ENCODE results near the gene UTS2R.
"Not testable (repeated sequence)": the region's sequence is repeated elsewhere in the genome, so short reads cannot be mapped to it uniquely, and the experiment has no call there.

The UTS2R gene

GRCh38 chr17:82355770-82356427 is 15.7 kb upstream of the UTS2R start:
- DNase-seq: no peak

DNA sequence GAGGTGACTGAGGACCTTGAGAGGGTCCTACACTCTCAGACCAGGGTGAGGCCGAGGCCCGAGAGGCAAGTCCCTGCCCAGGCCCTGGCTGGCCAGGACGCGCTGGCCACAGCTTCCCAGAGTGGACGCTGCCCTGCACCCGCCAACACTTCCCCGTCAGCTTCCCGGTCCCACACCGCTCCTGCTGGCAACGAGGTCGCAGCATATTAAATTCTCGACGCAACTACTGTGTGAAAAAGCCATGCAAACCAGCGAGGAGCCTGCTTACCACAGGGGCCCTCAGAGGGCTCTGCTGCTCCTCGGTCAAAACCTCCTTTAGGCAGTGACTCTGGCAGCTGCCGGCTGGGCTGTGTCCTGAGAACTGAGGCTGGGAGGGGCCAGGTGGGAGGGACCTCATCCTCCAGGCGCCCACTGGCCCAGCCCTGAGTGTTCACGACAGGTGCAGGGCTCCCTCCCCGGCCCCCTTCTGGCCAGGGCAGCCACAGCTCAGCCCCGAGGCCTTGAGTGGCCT is 14.7 kb upstream of the UTS2R start:
- DNase-seq: no peak

GRCh38 chr17:82357394-82357793 is 14.2 kb upstream of the UTS2R start:
- no peak for DNase-seq

DNA sequence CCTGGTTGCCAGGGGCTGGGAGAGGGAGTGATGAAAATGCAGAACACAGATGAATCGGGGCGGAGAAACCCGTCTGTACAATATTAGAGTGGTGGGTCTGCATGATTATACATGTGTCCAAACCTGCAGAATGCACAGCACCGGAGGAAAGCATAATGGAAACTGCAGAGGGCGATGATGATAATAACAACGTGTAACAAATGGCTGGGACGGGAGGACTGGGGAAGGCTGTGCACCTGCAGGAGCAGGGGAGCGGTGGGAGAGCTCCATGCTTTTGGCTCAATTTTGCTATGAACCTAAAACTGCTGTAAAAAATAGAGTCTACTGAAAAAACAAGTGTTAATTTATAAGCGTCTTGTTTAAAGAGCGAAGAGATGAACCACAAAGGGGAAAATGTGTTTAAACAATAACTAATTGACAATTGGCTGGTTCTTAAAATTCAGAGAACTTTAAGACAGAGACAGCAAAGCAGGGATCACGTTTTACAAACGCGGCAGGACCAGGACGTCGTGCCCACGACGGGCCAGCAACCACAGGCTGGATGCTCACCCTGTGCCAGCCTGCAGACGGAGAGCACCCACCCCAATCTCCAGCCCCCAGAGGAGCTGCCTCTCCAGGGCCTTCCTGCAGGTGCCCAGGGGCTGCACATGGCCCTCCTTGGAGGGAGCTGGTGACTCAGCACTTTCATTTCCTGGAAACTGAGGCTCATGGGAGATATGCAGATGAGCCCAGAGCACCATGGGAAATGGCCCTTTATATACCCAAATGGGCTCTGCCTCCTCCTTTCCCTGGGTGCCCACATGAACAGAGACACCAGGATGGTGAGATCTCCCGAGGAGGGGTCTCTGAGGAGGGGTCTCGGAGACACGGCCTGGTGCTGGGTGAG is 12.9 kb upstream of the UTS2R start, which contains the start of gene TEX19:
Gene TEX19, plus strand, starts transcription at position 783 of the 886 bp plus-strand sequence. CDS start 2,904 bp downstream, outside the sequence.
- no peak for DNase-seq

GRCh38 chr17:82359451-82360074 is 12.0 kb upstream of the UTS2R start:
- DNase-seq: not testable (repeated sequence)

DNA sequence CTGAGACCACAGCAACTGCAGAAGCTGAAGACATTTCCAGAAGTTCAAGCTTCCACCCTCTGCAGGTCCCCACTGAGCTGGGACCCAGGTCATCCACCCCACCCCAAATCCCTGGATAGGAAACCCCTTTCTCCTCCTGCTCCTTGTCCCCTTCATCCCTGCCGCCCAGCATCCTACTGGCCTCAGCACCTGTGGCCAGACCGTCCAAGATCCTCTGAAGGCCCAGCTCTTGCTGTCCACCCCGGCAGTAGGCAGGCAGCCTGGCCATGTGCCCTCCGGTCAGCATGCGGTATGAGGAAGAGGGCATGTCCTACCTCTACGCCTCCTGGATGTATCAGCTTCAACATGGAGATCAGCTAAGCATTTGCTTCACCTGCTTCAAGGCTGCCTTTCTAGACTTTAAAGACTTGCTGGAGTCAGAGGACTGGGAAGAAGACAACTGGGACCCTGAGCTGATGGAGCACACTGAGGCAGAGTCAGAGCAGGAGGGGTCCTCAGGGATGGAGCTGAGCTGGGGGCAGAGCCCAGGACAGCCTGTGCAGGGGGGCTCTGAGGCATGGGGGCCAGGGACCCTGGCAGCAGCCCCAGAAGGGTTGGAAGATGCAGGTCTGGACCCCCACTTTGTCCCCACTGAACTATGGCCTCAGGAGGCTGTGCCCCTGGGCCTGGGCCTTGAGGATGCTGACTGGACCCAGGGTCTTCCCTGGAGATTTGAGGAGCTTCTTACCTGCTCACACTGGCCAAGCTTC is 9.5 kb upstream of the UTS2R start:
- no peak for DNase-seq

GRCh38 chr17:82365606-82366295 is 5.8 kb upstream of the UTS2R start:
- DNase-seq: no peak

DNA sequence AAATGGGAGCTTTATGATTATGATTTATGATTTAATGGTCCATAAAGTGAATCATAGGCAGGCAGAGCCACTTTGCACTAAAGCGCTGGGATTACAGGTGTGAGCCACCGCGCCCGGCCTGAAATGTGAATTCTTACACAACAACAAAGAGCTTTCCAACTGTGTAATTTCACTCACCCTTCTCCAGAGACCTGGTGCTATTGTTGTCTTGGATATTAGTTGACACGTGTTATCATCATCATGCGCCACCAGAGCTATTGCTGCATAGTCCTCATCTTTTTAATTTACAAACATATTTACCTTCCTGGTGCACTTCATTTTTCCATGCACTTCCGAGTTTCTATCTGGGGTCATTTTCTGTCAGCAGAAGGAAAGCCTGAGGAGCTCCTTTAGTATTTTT is 4.8 kb upstream of the UTS2R start:
- no peak for DNase-seq

- DNase-seq: no peak
These were observed 3.6 kb upstream of the UTS2R start for GRCh38 chr17:82367724-82368524.

- DNase-seq: no peak
These were observed 2.4 kb upstream of the UTS2R start for GRCh38 chr17:82369211-82369610.

DNA sequence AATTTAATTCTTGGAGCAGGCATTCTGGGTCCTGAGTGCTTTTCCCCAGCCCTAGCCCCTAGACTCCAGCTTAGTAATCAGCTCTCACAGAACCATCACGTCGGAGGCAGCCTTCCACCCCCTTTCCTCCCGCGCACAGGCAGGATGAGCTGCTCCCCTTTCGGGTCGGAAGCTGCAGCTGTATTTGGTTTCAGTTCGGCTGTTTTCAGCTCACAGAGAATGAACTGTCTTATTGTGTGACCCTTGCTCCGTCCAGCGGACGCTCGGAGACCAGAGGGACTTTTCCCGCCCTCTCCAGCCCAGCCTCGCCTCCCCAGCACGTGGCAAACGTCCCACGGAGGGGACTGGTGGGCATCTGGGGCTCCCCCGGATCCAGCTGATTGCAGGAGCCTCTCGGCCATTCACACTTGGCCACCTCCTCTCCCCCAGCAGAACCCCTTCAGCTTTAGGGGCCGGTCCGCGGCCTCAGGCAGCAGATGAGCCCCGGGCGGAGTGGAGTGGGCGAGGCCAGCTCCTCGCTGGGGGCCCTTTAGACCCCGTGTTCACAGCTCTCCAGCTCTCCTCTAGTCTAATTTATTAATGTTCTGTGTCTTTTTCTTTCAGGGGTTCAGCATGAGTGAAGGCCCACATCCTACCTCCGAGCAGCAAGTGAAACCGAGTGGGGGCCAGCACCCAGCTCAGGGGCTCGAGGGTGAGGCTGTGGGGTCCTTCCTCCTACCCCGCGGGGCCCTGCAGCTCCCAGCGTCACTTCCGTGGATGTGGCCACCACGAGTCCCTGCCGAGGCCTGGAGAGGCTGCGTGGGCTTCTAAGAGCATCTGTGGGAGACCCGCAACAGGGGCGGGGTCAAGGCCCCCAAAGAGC is 863 bp upstream of the UTS2R start:
- DNase-seq: no peak

DNA sequence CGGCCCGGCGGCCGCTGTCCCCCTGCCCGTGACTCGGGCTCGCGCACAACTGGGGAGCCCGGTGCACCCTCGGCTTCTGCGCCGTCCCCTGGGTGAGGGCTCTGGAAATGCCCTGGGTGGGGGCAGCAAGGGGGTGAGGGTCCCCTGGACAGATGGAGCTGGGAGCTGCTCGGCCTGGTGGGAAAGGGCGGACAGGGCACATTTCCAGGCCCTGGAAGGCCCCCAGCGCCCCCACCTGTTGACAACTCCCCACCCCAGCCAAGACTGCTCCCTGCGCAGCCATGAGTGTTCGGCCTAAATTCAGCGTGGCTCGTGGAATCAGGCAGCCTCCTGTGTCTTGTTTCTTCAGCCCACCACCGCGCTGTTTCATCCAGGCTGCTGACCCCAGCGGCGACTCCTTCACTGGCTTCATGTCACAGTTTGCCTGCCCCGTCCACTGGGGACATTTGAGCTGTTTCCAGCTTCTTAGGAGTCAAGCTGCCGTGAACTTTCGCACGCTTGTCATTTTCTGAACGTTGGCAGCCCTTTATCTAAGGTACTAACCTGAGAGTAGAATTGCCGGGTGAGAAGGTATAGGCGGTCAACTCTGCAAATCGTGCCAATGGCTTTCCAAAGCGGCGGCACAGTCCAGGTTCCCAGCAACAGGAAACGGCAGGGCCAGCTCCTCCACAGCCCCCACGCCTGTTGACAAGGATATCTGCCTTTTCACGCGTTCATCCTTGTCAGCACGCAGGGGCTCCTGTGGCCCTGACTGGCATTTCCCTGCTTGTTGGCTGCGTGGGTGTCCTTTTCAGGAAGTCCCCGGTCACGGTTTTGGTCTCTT is 895 bp downstream of the UTS2R start:
- no peak for DNase-seq

GRCh38 chr17:82373072-82373452 is 1.5 kb downstream of the UTS2R start:
- DNase-seq: not testable (repeated sequence)

DNA sequence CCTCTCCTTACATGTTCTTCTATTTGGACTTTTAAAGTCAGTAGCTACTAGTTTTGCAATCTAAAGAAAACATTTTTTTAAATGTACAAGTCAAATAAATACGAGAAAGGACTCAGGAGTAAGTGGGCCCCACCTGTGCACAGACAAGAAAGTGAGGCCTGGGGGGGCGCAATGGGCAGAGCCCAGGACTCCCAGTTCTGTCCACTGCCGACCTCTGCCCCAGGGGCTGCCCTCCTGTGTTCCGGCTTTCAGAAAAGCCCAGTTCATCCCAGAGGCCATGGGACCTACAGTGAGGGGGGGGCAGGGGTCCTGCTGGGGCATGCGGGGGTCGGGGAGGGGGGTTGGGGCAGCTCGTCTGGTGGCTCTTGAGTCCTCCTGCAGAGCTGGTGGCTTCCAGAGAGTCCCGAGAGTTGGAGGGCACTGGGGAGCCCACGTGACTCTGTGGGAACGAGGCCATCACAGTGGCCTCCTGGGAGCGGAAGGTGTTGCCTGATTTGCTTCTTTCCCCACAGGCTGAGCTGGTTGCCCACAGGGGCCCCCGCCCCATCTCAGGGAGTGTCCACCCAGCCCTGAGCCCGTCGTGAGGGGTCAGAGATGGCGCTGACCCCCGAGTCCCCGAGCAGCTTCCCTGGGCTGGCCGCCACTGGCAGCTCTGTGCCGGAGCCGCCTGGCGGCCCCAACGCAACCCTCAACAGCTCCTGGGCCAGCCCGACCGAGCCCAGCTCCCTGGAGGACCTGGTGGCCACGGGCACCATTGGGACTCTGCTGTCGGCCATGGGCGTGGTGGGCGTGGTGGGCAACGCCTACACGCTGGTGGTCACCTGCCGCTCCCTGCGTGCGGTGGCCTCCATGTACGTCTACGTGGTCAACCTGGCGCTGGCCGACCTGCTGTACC is 2.4 kb downstream of the UTS2R start:
- DNase-seq: no peak

GRCh38 chr17:82374626-82375331 is 3.2 kb downstream of the UTS2R start:
- no peak for DNase-seq

DNA sequence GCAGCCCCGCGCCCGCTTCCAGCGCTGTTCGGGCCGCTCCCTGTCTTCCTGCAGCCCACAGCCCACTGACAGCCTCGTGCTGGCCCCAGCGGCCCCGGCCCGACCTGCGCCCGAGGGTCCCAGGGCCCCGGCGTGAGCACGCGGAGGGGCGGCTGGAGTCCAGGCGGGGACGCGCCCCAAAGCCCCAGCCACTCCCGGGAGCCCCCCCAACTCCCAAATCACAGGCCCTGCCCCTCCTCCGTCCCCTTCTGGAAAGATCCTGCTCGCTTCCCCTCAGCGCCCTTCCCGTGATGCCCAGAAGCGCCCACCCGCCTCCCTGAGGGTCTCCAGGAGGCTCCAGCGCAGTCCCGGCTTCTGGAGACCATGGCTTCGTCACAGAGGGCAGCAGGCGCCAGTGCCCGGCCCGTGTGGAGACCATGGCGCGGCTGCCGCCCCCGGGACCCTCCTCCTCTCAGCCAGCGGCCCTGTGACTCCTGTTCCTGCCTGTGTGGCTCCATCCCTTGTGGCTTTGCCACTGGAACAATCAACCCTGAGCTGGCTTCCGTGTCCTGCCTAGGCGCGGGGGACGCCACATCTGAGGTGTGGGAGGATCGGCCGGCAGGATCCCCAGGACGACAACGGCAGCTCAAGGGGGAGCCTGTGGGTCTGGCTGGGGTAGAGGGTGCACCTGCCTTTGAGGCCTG is 3.9 kb downstream of the UTS2R start:
- DNase-seq: no peak

Measured in effector CD8-positive, alpha-beta T cell (primary cell).